PC-3 (cell line): Measurements from ENCODE around the gene C7.

Experiments used
- CTCF ChIP-seq: fragments of 300-600 bp; sonication (generic); conservative IDR thresholded peaks from 2 replicates; pipeline ENCODE4 v1.5.1; 2017; ENCODE audit warnings: antibody characterized with exemption, low read depth, mild to moderate bottlenecking, low read length
- EZH2phosphoT487 ChIP-seq: fragments of 300-600 bp; sonication (generic); IDR thresholded peaks from 2 replicates; pipeline ENCODE4 v1.6.1; 2018; ENCODE audit warnings: mild to moderate bottlenecking, antibody characterized with exemption, low read length, borderline replicate concordance

DNA sequence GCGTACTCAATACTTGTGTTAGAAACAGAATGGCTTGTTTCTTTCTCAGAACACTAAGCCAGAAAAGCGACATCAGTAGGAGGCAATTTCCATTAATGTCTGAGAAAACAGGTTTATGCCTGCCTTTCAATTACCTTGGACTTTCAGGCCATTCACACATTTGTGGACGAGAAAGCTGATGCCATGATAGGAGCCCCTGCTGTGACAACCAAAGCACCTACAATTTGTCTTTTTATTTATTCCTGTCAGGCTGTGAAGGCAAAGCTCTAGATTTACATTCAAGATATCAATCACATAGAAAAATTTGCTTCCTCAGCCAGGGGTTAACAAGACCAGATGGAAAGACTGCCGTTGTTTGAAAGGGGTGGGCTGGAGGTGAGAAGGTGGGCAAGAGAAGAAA is 76.2 kb downstream of the C7 start:
- TF ChIP-seq CTCF (no peak), EZH2phosphoT487 (no peak)
